H7 (cell line): ENCODE data around the gene COL5A2. TPM values are rescaled to one million over a fixed set of nuclear protein-coding genes. Genes with fewer than 3 reads are reported as not detected.

Source experiments
- DNase-seq: peaks from one replicate; pipeline ENCODE4 v3.0.0; 2012
- H3K27me3 ChIP-seq: 2 replicates; pipeline ENCODE4 v1.6.0; 2011; ENCODE audit warnings: mild to moderate bottlenecking, low read length; ENCODE audit not compliant: control insufficient read depth, insufficient read depth
- H3K36me3 ChIP-seq: replicated peaks from 2 replicates; pipeline ENCODE4 v1.5.1; 2011; ENCODE audit warnings: low read length; ENCODE audit not compliant: control insufficient read depth, insufficient read depth
- H3K4me3 ChIP-seq: 2 replicates; pipeline ENCODE4 v1.5.1; 2011; ENCODE audit warnings: low read depth, mild to moderate bottlenecking, control low read depth, low read length, moderate library complexity; ENCODE audit not compliant: insufficient read depth
- total RNA-seq: library from RNA; depleted of rRNA; stranded (reverse); fragments of >200 nt; shearing (Covaris generic); gene quantifications from 2 replicates; pipeline ENCODE4 v1.2.3, GENCODE V29; 2014

The COL5A2 gene
- total RNA-seq, 1 experiment from 2014 or later, result 149 TPM

- no peak for DNase-seq
- Histone ChIP-seq H3K36me3 (no peaks in the 10 kb centered on the region), H3K27me3 (no peaks in the 10 kb centered on the region), H3K4me3 (no peak overlapping the region)
These were observed 33.0 kb downstream of the COL5A2 start for GRCh38 chr2:189146553-189146952.

- DNase-seq, result no peak
- Histone ChIP-seq H3K36me3 (no peaks in the 10 kb centered on the region), H3K4me3 (no peak overlapping the region), H3K27me3 (no peaks in the 10 kb centered on the region)
These were observed 34.8 kb downstream of the COL5A2 start for GRCh38 chr2:189144700-189145211.

- Histone ChIP-seq H3K27me3 (no peaks in the 10 kb centered on the region), H3K4me3 (no peak overlapping the region), H3K36me3 (no peaks in the 10 kb centered on the region)
- no peak for DNase-seq
These were observed 35.6 kb downstream of the COL5A2 start for GRCh38 chr2:189143925-189144324.

- peak; percentile 17 for DNase-seq
- H3K4me3 ChIP-seq, result no peak overlapping the region
- no peaks in the 10 kb centered on the region for H3K27me3 ChIP-seq
- no peaks in the 10 kb centered on the region for H3K36me3 ChIP-seq
These were observed 36.4 kb downstream of the COL5A2 start for GRCh38 chr2:189142893-189143759.

- no peak overlapping the region for H3K4me3 ChIP-seq
- H3K36me3 ChIP-seq, result no peaks in the 10 kb centered on the region
- no peaks in the 10 kb centered on the region for H3K27me3 ChIP-seq
- no peak for DNase-seq
These were observed 40.8 kb downstream of the COL5A2 start for GRCh38 chr2:189138800-189139199.

GRCh38 chr2:189137519-189137918, 42.0 kb downstream of the COL5A2 start:
- no peak for DNase-seq
- Histone ChIP-seq H3K27me3 (no peaks in the 10 kb centered on the region), H3K36me3 (no peaks in the 10 kb centered on the region), H3K4me3 (no peak overlapping the region)

- no peak for DNase-seq
These were observed 45.1 kb downstream of the COL5A2 start for GRCh38 chr2:189134485-189134884.

GRCh38 chr2:189131991-189132390, 47.6 kb downstream of the COL5A2 start:
- Histone ChIP-seq H3K36me3 (no peaks in the 10 kb centered on the region), H3K4me3 (no peak overlapping the region), H3K27me3 (no peaks in the 10 kb centered on the region)
- no peak for DNase-seq

More at GRCh38 chr2:189134485-189134884, 45.1 kb downstream of the COL5A2 start:
- H3K4me3 ChIP-seq, result no peak overlapping the region
- H3K36me3 ChIP-seq, result no peaks in the 10 kb centered on the region
- no peaks in the 10 kb centered on the region for H3K27me3 ChIP-seq

GRCh38 chr2:189129971-189130370, 49.6 kb downstream of the COL5A2 start:
- Histone ChIP-seq H3K27me3 (no peaks in the 10 kb centered on the region), H3K4me3 (no peak overlapping the region), H3K36me3 (no peaks in the 10 kb centered on the region)
- no peak for DNase-seq

GRCh38 chr2:189128970-189129369, 50.6 kb downstream of the COL5A2 start:
- no peak for DNase-seq
- H3K27me3 ChIP-seq, result no peaks in the 10 kb centered on the region
- no peak overlapping the region for H3K4me3 ChIP-seq
- H3K36me3 ChIP-seq, result no peaks in the 10 kb centered on the region

- no peak overlapping the region for H3K4me3 ChIP-seq
- H3K27me3 ChIP-seq, result no peaks in the 10 kb centered on the region
- no peaks in the 10 kb centered on the region for H3K36me3 ChIP-seq
- no peak for DNase-seq
These were observed 51.8 kb downstream of the COL5A2 start for GRCh38 chr2:189127756-189128155.

GRCh38 chr2:189125195-189125594, 54.4 kb downstream of the COL5A2 start:
- Histone ChIP-seq H3K27me3 (no peaks in the 10 kb centered on the region), H3K4me3 (no peak overlapping the region), H3K36me3 (no peaks in the 10 kb centered on the region)
- DNase-seq, result no peak

- DNase-seq, result no peak
These were observed 55.4 kb downstream of the COL5A2 start for GRCh38 chr2:189124175-189124574.

GRCh38 chr2:189118386-189118785, 61.2 kb downstream of the COL5A2 start:
- H3K27me3 ChIP-seq, result no peaks in the 10 kb centered on the region
- no peaks in the 10 kb centered on the region for H3K36me3 ChIP-seq
- DNase-seq, result no peak
- H3K4me3 ChIP-seq, result no peak overlapping the region

More at GRCh38 chr2:189124175-189124574, 55.4 kb downstream of the COL5A2 start:
- no peaks in the 10 kb centered on the region for H3K27me3 ChIP-seq
- no peak overlapping the region for H3K4me3 ChIP-seq
- no peaks in the 10 kb centered on the region for H3K36me3 ChIP-seq

- Histone ChIP-seq H3K27me3 (no peaks in the 10 kb centered on the region), H3K4me3 (no peak overlapping the region), H3K36me3 (no peaks in the 10 kb centered on the region)
- no peak for DNase-seq
These were observed 62.6 kb downstream of the COL5A2 start for GRCh38 chr2:189116979-189117378.
